ENCODE results near the gene MMP21.

MMP21 gene, protein sequence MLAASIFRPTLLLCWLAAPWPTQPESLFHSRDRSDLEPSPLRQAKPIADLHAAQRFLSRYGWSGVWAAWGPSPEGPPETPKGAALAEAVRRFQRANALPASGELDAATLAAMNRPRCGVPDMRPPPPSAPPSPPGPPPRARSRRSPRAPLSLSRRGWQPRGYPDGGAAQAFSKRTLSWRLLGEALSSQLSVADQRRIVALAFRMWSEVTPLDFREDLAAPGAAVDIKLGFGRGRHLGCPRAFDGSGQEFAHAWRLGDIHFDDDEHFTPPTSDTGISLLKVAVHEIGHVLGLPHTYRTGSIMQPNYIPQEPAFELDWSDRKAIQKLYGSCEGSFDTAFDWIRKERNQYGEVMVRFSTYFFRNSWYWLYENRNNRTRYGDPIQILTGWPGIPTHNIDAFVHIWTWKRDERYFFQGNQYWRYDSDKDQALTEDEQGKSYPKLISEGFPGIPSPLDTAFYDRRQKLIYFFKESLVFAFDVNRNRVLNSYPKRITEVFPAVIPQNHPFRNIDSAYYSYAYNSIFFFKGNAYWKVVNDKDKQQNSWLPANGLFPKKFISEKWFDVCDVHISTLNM
- long read RNA-seq, donor 1, result 0 reads
- long read RNA-seq, donor 2, result 0 reads
- long read RNA-seq, donor 3, result 0 reads
- long read RNA-seq, donor 4, result 0 reads
- long read RNA-seq, donor 5, result 0 reads
- long read RNA-seq, donor 6, result 0 reads
- long read RNA-seq, donor 7, result 0 reads
- long read RNA-seq, donor 8, result 0 reads

DNA sequence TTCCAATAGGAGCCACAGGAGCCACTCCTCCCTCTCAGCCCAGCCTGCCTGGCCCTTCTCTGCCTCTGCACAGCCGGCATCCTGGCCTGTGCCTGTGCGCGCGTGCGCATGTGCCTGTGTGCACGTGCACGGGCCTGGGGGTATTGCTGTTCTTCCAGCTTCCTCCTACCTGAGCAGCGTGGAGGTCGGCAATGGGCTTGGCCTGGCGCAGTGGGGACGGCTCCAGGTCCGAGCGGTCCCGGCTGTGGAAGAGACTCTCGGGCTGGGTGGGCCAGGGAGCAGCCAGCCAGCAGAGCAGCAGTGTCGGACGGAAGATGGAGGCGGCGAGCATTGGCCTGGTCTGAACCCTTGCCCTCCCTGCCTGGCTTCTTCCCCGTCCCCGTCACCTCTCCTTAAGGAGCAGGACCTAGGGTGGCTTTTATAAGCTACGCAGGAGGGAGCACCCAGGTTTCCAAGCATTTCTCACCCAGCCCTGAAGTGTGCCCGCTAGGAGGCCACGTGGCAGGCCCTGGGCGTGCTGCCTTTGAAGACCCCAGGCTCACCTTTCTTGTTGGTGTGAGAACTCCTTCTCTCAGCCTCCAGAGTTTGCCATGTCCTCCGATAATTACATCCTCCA, at the start of gene MMP21:
TSS of gene MMP21 (minus strand) at position 331 of the 616 bp plus-strand sequence. CDS start at position 331, 0 bp downstream.
- no peak for DNase-seq

GRCh38 chr10:125824736-125825135, 49.1 kb upstream of the MMP21 start:
- no peak for DNase-seq

DNA sequence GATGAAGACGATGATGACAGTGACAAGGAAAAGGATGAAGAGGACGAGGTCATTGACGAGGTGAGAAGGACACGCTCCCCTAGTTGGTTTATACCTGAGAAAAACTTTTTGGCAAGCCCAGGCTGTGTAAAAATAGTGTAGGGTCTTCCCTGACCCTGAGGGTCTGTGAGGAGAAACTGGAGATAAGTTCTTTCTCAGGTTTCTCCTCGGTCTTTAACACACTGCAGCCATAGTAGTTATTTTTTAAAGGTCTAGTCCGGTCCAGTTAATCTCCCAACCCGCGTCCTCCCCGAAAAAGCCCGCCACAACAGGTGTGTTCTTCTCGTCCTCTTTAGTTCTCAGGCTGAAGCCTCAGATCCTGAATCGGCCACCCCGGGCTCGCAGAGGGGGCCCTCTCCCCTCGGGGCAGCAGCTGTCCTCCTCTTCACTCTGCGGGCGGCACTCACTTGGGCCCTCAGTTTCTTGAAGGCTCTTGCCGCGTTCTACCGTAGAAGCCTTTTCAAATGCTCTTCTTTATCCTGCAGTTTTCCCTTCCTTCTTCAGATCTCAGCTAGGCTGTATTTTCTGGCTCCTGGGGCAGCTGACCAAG, 48.1 kb upstream of the MMP21 start:
- no peak for DNase-seq

- peak; percentile 99 for DNase-seq
These were observed 47.4 kb upstream of the MMP21 start, which contains the start of the genes BCCIP and UROS for GRCh38 chr10:125822878-125823662. BCCIP (plus strand) TSS chr10:125823546; CDS start chr10:125823558, 12 bp downstream. UROS (minus strand) TSS chr10:125823258; CDS start chr10:125816499, 6,759 bp downstream.

GRCh38 chr10:125820701-125821100, 45.1 kb upstream of the MMP21 start:
- no peak for DNase-seq

DNA sequence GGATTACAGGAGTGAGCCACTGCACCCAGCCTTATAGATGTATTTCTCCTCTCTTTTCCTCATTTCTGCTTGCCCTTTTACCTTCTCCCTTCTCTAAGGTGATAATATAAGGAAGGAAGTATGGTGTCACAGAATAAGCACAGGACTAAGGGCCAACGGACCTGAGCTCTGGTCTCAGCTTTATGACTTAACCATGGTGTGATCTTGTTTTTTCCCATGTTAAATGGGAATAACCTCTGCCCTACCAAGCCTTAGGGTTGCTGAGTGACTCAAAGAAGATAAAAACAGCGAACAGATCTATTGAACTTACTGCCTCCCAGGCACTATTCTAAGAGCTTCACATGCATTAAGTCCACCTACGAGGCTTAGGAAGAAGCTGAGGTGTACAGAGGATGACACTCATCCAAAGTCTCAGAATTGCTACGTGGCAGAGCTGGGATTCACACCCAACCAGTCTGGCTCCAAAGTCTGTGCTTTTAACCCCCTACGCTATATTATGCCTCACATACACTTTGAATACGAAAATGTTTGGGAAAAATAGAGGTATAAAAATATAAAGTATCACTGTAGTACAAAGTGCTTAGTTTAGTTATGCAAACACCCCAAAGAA, 41.8 kb upstream of the MMP21 start:
- DNase-seq, result no peak

DNA sequence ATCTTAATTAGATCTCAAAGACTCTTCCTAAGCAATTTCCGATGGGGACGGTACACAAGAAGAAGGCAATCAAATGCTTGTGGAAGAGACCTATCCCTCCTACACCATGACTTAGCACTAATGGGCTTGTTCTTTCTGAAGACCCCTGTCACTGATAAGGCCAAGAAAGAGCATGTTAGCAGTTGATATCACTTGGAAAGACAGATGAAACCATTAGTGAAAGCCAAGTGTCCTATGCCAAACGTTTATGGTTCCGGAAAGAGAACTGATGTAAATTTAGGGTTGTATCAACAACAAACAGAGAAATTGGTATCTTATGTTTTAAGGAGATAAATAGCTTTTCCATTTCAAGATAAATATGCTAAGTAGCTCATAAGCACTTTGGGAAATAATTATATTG, 40.9 kb upstream of the MMP21 start:
- DNase-seq, result no peak

- DNase-seq, result no peak
These were observed 40.1 kb upstream of the MMP21 start for GRCh38 chr10:125815764-125816163.

DNA sequence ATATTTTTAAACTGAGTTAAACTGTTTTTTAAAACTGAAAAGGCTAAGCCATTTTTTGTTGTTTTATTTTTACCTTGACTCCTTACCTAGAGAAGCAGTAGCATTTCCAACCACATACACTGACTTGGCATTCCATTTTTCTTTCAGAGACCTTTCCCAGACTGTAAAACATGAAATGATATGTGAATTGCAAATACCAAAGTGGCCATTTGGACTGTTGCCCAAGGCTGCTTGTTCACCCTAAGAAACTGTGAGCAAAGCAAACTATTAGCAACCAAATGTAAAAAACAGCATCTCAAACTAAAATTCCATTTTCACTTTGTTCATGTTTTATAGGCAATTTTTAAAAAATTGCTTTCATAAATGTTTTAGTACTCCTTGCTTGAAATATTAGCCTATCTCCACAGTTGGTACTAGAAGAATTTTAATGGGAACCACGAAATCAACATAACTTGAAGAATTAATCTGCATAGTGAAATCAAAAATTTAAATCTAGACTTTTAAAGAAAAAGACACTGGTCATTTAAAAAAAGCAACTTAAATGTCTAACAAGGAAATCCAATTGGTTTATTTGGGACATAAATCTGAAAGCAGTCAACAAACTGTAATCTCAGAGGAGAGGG, 36.6 kb upstream of the MMP21 start:
- DNase-seq, result no peak

- DNase-seq, result no peak
These were observed 35.6 kb upstream of the MMP21 start for GRCh38 chr10:125811251-125811650.

DNA sequence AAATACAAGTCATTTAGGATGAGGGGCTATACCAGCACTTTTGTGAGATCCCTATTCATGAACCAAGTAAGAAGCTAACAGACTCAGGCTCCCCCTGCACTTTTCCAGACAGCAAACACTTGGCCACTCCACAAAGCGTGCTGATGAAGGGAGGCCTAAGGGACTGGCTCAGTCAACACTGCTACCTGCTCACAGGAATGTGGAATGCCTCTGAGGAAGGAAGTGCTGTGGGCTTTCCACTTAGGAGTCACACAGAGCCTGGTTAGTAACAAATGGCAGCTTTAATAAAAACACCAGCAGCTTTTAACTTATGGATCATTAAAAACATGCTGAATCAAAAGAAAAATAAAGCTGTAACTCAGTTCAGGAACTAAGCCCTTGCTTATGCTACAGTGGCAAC, 32.4 kb upstream of the MMP21 start:
- DNase-seq, result no peak

GRCh38 chr10:125802739-125803138, 27.1 kb upstream of the MMP21 start:
- no peak for DNase-seq

- no peak for DNase-seq
These were observed 26.5 kb upstream of the MMP21 start for GRCh38 chr10:125802131-125802530.

DNA sequence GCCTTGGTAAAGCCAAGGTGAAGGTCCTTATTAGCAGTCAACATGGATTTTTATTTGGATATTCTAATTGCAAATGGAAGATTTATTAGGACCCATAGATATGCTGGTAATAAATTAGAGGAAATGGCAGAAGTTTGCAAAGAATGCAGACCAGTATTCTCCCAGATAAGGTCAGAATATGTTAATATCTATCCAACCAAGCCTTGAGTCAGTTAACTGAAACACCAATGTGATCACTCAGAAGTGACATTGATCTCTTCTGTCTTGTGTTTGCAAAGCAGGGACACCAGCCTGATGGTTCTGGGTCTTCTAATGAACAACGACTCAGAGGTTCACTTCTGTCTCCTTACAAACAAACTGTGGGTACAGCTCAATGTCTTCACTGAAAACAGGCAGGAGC, 26.0 kb upstream of the MMP21 start:
- DNase-seq, result no peak

DNA sequence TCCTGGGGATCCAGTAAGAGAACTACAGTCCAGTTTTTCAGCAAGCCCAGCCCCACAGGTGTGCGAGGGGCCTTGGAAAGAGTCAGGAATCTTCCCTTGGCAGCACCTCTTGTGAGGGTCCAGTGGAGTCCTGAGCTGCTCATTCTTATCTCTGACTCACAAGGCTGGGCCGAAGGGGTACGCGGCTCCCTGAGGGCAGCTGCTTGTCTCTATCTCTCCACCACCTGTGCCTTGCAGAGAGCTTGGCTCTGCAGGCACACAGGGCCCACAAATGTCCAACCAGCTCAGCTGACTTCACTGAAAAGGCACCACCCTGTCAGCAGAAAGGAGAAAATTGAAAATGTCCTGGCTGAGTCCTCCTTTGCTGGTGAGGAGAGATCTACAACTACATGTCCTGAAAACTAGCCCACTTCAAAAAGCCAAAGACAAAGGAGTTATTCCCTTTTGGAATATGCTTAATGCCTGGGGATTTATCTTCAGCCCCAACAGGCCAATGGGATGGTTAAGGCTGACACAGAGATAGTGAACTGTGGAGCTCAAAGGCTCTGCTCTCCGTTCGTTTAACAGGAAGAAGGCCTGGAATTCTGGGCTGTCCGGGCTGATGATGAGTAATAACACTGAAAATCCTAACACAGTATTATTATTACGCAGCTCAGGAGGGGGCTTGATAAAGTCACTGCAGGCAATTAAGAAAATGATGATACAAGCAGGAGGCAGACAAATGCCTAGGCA, 24.0 kb upstream of the MMP21 start:
- DNase-seq, result no peak

- DNase-seq, result no peak
These were observed 22.5 kb upstream of the MMP21 start for GRCh38 chr10:125797994-125798662.

GRCh38 chr10:125797424-125797823, 21.8 kb upstream of the MMP21 start:
- no peak for DNase-seq

DNA sequence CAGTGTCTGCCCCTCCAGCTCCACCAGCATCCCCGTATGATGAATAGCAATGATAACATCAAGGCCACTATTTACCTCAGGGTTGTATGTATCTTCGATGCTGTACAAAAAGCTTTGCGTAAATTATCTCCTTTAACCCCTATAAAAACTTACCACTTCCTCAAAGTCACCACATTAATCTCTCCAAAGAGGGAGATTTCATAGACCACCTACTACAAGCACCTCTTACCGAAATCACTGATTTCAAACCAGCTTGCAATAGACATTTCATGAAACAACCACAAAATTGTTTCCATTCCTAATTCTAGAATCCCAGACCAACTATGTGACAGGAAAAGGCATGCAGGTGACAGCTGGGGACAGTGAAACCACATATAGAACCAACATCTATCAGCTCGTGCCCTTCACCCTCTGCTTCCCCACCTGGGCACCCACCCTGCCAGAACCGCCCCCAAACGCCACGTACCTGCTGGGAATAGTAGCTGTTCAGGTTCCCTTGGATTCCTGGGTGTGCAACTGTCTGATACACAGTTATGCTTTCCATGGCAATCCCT, 20.1 kb upstream of the MMP21 start:
- DNase-seq, result no peak

DNA sequence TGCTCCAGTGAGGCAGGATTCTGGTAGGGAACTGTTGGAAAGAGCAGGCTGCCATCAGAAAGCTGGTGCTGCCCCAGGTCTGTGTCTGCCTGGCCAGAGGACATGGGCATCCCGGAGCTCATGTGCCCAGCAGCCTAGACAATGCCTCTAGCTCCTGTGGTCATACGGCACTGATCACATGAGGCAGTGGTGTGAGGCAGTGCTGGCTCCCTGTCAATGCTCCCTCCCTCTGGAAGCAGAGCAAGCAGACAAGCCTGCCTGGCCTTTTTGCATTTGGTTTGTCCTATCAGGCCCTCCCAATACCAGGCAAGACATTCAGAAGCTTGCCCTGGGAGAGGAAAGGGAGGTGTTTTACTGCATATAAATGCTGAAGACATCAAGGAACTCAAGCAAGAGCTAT, 19.5 kb upstream of the MMP21 start:
- no peak for DNase-seq

All from right kidney (tissue), 9 donors.